BE2C (cell line): ENCODE measurements around the gene PRMT2.

ENCODE experiments used
- DNase-seq: peaks from one replicate; pipeline ENCODE4 v3.0.0-alpha.2; 2020
- H3K27me3 ChIP-seq: fragments of 250-450 bp; sonication (Bioruptor Pico); 2 replicates; pipeline ENCODE4 v1.5.1; 2020; ENCODE audit warnings: mild to moderate bottlenecking
- H3K36me3 ChIP-seq: fragments of 250-450 bp; sonication (Bioruptor Pico); 2 replicates; pipeline ENCODE4 v1.5.1; 2020; ENCODE audit warnings: mild to moderate bottlenecking
- H3K4me1 ChIP-seq: fragments of 250-450 bp; sonication (Bioruptor Pico); 2 replicates; pipeline ENCODE4 v1.5.1; 2020
- H3K4me3 ChIP-seq: 2 replicates; pipeline ENCODE4 v1.5.1; 2011; ENCODE audit warnings: low read depth, low read length
- H3K9me3 ChIP-seq: fragments of 250-450 bp; sonication (Bioruptor Pico); 2 replicates; pipeline ENCODE4 v1.5.1; 2020
- CTCF ChIP-seq: IDR thresholded peaks from 2 replicates; pipeline ENCODE4 v1.5.1; 2012; ENCODE audit warnings: mild to moderate bottlenecking, low read depth, low read length

PRMT2 gene

GRCh38 chr21:46660505-46660904, 25.0 kb downstream of the PRMT2 start:
- H3K4me1 ChIP-seq: no peaks in the 10 kb centered on the region
- no peaks in the 10 kb centered on the region for H3K36me3 ChIP-seq
- DNase-seq: no peak
- TF ChIP-seq CTCF: no peak
- H3K9me3 ChIP-seq: no peaks in the 10 kb centered on the region
- H3K27me3 ChIP-seq: no peaks in the 10 kb centered on the region
- no peak overlapping the region for H3K4me3 ChIP-seq

- DNase-seq: peak; percentile 70
- peak overlapping the region; percentile 53 for H3K4me3 ChIP-seq
These were observed 25.7 kb downstream of the PRMT2 start for GRCh38 chr21:46661211-46661625.

GRCh38 chr21:46661642-46662366, 26.3 kb downstream of the PRMT2 start:
- Histone ChIP-seq H3K27me3 (peaks cover 2% of the 10 kb centered on the region), H3K36me3 (no peaks in the 10 kb centered on the region), H3K4me3 (peak overlapping the region; percentile 53), H3K9me3 (no peaks in the 10 kb centered on the region), H3K4me1 (no peaks in the 10 kb centered on the region)
- no peak for TF ChIP-seq CTCF
- DNase-seq: no peak

More at GRCh38 chr21:46661211-46661625, 25.7 kb downstream of the PRMT2 start:
- Histone ChIP-seq H3K4me1 (no peaks in the 10 kb centered on the region), H3K36me3 (no peaks in the 10 kb centered on the region), H3K27me3 (no peaks in the 10 kb centered on the region), H3K9me3 (no peaks in the 10 kb centered on the region)
- peak; percentile 66 for TF ChIP-seq CTCF

GRCh38 chr21:46662367-46662654, 26.8 kb downstream of the PRMT2 start:
- Histone ChIP-seq H3K36me3 (no peaks in the 10 kb centered on the region), H3K4me3 (no peak overlapping the region), H3K27me3 (peaks cover 8% of the 10 kb centered on the region), H3K9me3 (no peaks in the 10 kb centered on the region), H3K4me1 (no peaks in the 10 kb centered on the region)
- DNase-seq: no peak
- no peak for TF ChIP-seq CTCF

- no peak overlapping the region for H3K4me3 ChIP-seq
- H3K4me1 ChIP-seq: no peaks in the 10 kb centered on the region
- H3K9me3 ChIP-seq: no peaks in the 10 kb centered on the region
- DNase-seq: peak; percentile 34
- H3K27me3 ChIP-seq: peaks cover 14% of the 10 kb centered on the region
- TF ChIP-seq CTCF: no peak
- no peaks in the 10 kb centered on the region for H3K36me3 ChIP-seq
These were observed 27.5 kb downstream of the PRMT2 start for GRCh38 chr21:46662765-46663500.

- Histone ChIP-seq H3K9me3 (no peaks in the 10 kb centered on the region), H3K4me1 (no peaks in the 10 kb centered on the region), H3K27me3 (peaks cover 17% of the 10 kb centered on the region), H3K4me3 (no peak overlapping the region), H3K36me3 (no peaks in the 10 kb centered on the region)
- TF ChIP-seq CTCF: no peak
- no peak for DNase-seq
These were observed 28.3 kb downstream of the PRMT2 start for GRCh38 chr21:46663754-46664153.
